Osteocyte (in vitro differentiated cells): ENCODE results near the gene SPTBN2. TPM values are rescaled to one million over a fixed set of nuclear protein-coding genes. Genes with fewer than 3 reads are reported as not detected.

Experiments
- DNase-seq: peaks from one replicate; pipeline ENCODE4 v3.0.0; 2021; ENCODE audit warnings: mixed read lengths; ENCODE audit not compliant: unreplicated experiment; ENCODE audit errors: extremely low spot score
- H3K27ac Mint-ChIP-seq: one replicate; pipeline ENCODE4 v1.8.0; 2021; ENCODE audit warnings: mild to moderate bottlenecking, mixed read lengths; ENCODE audit not compliant: unreplicated experiment
- H3K27me3 Mint-ChIP-seq: one replicate; pipeline ENCODE4 v1.8.0; 2021; ENCODE audit warnings: mixed read lengths; ENCODE audit not compliant: unreplicated experiment
- H3K36me3 Mint-ChIP-seq: one replicate; pipeline ENCODE4 v1.8.0; 2021; ENCODE audit warnings: mixed read lengths; ENCODE audit not compliant: unreplicated experiment
- H3K4me1 Mint-ChIP-seq: one replicate; pipeline ENCODE4 v1.8.0; 2021; ENCODE audit warnings: mixed read lengths; ENCODE audit not compliant: unreplicated experiment
- H3K4me3 Mint-ChIP-seq: one replicate; pipeline ENCODE4 v1.8.0; 2021; ENCODE audit warnings: mild to moderate bottlenecking, moderate library complexity, mixed read lengths; ENCODE audit not compliant: unreplicated experiment
- H3K9me3 Mint-ChIP-seq: one replicate; pipeline ENCODE4 v1.8.0; 2021; ENCODE audit warnings: mixed read lengths; ENCODE audit not compliant: unreplicated experiment
- total RNA-seq: library from RNA; stranded (reverse); gene quantifications from 2 replicates; pipeline ENCODE4 v1.2.1, GENCODE V29; 2021
- TF ChIP-seq, protein P1 (sequence below): fragments of 200-600 bp; sonication (generic); IDR thresholded peaks from 2 replicates; pipeline ENCODE4 v1.5.0; 2021; ENCODE audit warnings: antibody characterized with exemption, mild to moderate bottlenecking, moderate library complexity

SPTBN2 gene
- total RNA-seq, 1 donor from 2014 or later, result 12.6 TPM

DNA sequence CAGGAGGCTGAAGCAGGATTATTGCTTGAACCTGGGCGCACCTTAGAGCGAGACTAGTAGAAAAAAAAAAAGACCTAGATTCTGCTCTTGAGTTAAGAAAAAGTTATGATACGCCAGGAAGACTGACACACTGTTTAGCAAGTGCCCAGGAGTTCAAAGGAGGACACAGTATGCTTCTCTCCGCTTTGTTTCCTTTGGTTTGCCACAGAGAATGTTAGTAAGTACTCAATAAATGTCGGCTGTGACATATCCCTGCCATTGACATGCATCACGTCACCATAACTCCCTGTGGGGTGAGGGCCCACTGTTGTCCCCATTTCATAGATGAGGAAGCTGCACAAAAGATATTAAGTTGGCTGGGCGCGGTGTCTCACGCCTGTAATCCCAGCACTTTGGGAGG is 7.1 kb downstream of the SPTBN2 start:
- DNase-seq, result no peak
- Mint-ChIP-seq H3K27me3 (peaks cover 17% of the 10 kb centered on the region), H3K9me3 (no peaks in the 10 kb centered on the region), H3K4me3 (no peak overlapping the region), H3K4me1 (peaks cover 28% of the 10 kb centered on the region), H3K27ac (no peak overlapping the region), H3K36me3 (peaks cover 1% of the 10 kb centered on the region)
- TF ChIP-seq, protein P1, sequence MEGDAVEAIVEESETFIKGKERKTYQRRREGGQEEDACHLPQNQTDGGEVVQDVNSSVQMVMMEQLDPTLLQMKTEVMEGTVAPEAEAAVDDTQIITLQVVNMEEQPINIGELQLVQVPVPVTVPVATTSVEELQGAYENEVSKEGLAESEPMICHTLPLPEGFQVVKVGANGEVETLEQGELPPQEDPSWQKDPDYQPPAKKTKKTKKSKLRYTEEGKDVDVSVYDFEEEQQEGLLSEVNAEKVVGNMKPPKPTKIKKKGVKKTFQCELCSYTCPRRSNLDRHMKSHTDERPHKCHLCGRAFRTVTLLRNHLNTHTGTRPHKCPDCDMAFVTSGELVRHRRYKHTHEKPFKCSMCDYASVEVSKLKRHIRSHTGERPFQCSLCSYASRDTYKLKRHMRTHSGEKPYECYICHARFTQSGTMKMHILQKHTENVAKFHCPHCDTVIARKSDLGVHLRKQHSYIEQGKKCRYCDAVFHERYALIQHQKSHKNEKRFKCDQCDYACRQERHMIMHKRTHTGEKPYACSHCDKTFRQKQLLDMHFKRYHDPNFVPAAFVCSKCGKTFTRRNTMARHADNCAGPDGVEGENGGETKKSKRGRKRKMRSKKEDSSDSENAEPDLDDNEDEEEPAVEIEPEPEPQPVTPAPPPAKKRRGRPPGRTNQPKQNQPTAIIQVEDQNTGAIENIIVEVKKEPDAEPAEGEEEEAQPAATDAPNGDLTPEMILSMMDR, result no peak

DNA sequence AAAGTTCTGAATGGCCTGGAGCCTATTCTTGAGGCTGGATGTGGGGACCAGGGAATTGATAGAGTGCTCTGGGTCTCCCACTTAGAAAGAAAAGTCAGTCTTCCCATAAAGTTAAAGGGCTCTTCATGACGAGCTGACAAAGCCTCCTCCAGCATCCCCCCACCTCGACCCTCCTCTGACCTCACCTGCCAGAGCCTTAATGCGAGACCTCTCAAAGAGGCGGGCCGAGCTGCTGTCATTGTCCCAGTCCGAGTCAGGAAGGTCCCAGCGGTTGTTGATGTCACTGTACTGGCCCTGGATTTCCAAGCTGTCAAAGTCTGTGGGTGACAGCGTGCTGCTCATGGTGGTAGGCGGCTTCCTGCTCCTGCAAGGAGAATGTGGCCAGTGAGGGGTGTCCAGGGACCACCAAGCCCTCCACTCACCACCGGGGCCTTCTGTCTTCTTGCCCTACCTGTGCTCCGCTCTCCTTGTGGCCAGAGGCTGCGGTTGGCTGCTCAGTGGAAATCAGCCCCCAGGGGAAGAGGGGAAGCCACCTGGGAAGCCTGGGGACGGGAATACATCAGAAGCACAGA is 8.0 kb downstream of the SPTBN2 start:
- peak overlapping the region; percentile 86 for H3K27ac Mint-ChIP-seq
- no peak overlapping the region for H3K4me3 Mint-ChIP-seq
- H3K9me3 Mint-ChIP-seq, result no peaks in the 10 kb centered on the region
- peaks cover 8% of the 10 kb centered on the region for H3K27me3 Mint-ChIP-seq
- peaks cover 20% of the 10 kb centered on the region for H3K4me1 Mint-ChIP-seq
- peaks cover 1% of the 10 kb centered on the region for H3K36me3 Mint-ChIP-seq
- TF ChIP-seq, protein P1, result no peak
- no peak for DNase-seq

DNA sequence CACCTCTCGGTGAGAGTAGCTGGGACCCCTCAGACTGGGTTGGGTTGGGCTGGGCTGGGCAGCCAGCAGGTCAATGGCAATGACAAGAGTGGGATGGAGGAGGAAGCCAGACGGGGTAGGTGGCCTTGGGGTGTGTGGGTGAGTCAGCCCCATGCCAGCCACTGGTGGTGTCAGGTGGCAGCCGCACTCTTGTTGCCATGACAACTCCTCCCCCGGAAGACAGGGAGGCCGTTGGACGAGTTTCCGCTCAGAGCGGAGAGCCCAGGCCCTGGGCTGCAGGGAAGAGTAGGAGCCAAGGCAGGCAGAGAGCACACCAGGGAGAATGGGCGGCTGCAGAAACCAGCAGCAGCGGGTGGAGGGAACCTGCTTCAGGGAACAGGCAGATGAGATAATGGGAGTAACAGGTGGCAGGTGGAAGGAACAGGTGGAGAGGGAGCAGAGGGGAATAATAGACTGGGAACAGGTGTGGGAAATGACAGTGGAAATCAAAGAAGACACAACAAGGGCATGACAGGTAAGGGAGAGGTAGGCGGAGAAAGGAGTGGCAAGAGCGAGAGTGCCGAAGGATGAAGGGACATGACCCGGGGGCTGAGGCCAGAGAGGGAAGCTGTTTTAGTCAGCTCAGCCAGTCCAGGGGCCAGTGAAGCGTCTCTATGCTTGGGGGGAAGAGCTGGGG is 8.7 kb downstream of the SPTBN2 start:
- peak; percentile 91 for DNase-seq
- Mint-ChIP-seq H3K4me1 (peaks cover 14% of the 10 kb centered on the region), H3K36me3 (peaks cover 1% of the 10 kb centered on the region), H3K4me3 (no peak overlapping the region), H3K9me3 (no peaks in the 10 kb centered on the region), H3K27ac (peak overlapping the region; percentile 86), H3K27me3 (peaks cover 2% of the 10 kb centered on the region)
- TF ChIP-seq, protein P1, result no peak

DNA sequence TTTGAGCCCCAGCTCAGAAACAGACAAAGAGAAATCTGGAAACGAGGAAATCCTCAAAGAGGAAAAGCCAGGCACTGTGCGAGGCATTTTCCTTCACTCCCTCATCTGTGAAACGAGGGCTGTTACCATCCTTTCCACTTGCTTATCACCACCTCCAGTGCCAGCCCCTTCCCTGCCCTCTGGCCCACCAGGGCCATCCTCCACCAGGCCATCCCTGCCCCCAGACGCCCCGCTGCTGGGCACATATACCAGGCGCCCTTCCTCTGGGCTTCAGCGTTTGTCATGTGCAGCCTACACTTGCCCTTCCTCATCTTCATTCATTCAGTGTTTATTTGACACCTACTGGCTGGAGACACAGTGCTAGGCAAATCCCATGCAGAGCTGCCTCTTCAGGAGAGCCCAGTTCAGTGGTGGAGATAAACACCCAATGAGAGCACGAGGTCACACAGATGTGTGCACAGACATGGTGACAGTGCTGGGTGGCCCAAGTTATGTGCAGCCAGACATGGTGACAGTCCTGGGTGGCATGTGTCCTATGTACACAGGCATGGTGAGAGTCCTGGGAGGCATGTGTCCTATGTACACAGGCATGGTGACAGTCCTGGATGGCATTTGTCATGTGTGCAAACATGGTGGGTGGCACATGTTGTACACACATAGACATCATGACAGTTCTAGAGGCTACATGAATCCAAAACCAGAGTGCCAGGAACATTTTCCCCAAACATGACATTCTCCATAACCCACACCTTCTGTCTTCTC is 9.7 kb downstream of the SPTBN2 start:
- H3K27ac Mint-ChIP-seq, result no peak overlapping the region
- H3K4me1 Mint-ChIP-seq, result peaks cover 12% of the 10 kb centered on the region
- TF ChIP-seq, protein P1, result no peak
- H3K9me3 Mint-ChIP-seq, result no peaks in the 10 kb centered on the region
- no peak overlapping the region for H3K4me3 Mint-ChIP-seq
- no peaks in the 10 kb centered on the region for H3K36me3 Mint-ChIP-seq
- no peaks in the 10 kb centered on the region for H3K27me3 Mint-ChIP-seq
- no peak for DNase-seq
